HEK293 (cell line): ENCODE data around the gene ARID3B.

ENCODE experiments used
- YY1 ChIP-seq: fragments of 450-650 bp; formaldehyde crosslinking; IDR thresholded peaks from 2 replicates; pipeline ENCODE4 v1.5.1; 2018; ENCODE audit warnings: missing biosample characterization, missing genetic modification characterization
- ZFP3 ChIP-seq: fragments of 450-650 bp; formaldehyde crosslinking; IDR thresholded peaks from 2 replicates; pipeline ENCODE4 v1.5.1; 2016; ENCODE audit warnings: low read depth, missing biosample characterization, missing genetic modification characterization
- TF ChIP-seq, protein P1 (sequence below): fragments of 450-650 bp; formaldehyde crosslinking; IDR thresholded peaks from 2 replicates; pipeline ENCODE4 v1.5.1; 2016; ENCODE audit warnings: missing biosample characterization, missing genetic modification characterization

DNA sequence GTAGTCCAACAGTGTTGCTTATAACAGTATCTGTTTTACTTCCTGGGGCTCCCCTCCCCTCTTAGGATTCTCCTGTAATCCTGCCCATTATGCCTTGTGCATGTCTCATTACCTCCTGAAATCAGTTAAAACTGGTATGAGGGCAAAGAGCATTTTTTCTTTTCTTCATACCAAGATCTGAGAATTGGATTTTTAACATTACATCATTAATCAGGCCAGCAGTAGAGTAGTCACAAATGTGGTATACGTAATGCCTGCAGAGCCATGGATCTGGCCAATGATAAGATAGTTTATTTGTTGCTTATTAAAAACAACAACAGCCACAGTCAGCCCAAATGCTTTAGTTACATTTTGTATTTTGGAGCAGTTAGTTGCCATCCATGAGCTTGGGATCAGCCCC, 23.2 kb downstream of the ARID3B start:
- no peak for TF ChIP-seq ZFP3
- TF ChIP-seq YY1 (tag by site-specific recombination), result no peak
- TF ChIP-seq, protein P1, sequence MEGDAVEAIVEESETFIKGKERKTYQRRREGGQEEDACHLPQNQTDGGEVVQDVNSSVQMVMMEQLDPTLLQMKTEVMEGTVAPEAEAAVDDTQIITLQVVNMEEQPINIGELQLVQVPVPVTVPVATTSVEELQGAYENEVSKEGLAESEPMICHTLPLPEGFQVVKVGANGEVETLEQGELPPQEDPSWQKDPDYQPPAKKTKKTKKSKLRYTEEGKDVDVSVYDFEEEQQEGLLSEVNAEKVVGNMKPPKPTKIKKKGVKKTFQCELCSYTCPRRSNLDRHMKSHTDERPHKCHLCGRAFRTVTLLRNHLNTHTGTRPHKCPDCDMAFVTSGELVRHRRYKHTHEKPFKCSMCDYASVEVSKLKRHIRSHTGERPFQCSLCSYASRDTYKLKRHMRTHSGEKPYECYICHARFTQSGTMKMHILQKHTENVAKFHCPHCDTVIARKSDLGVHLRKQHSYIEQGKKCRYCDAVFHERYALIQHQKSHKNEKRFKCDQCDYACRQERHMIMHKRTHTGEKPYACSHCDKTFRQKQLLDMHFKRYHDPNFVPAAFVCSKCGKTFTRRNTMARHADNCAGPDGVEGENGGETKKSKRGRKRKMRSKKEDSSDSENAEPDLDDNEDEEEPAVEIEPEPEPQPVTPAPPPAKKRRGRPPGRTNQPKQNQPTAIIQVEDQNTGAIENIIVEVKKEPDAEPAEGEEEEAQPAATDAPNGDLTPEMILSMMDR (tag by site-specific recombination), result no peak
